BE2C (cell line): ENCODE results near the gene ERCC5.

Experiments used
- DNase-seq: peaks from one replicate; pipeline ENCODE4 v3.0.0-alpha.2; 2020
- H3K27me3 ChIP-seq: fragments of 250-450 bp; sonication (Bioruptor Pico); 2 replicates; pipeline ENCODE4 v1.5.1; 2020; ENCODE audit warnings: mild to moderate bottlenecking
- H3K36me3 ChIP-seq: fragments of 250-450 bp; sonication (Bioruptor Pico); 2 replicates; pipeline ENCODE4 v1.5.1; 2020; ENCODE audit warnings: mild to moderate bottlenecking
- H3K4me1 ChIP-seq: fragments of 250-450 bp; sonication (Bioruptor Pico); 2 replicates; pipeline ENCODE4 v1.5.1; 2020
- H3K4me3 ChIP-seq: 2 replicates; pipeline ENCODE4 v1.5.1; 2011; ENCODE audit warnings: low read depth, low read length
- H3K9me3 ChIP-seq: fragments of 250-450 bp; sonication (Bioruptor Pico); 2 replicates; pipeline ENCODE4 v1.5.1; 2020
- CTCF ChIP-seq: IDR thresholded peaks from 2 replicates; pipeline ENCODE4 v1.5.1; 2012; ENCODE audit warnings: mild to moderate bottlenecking, low read depth, low read length

Gene ERCC5

DNA sequence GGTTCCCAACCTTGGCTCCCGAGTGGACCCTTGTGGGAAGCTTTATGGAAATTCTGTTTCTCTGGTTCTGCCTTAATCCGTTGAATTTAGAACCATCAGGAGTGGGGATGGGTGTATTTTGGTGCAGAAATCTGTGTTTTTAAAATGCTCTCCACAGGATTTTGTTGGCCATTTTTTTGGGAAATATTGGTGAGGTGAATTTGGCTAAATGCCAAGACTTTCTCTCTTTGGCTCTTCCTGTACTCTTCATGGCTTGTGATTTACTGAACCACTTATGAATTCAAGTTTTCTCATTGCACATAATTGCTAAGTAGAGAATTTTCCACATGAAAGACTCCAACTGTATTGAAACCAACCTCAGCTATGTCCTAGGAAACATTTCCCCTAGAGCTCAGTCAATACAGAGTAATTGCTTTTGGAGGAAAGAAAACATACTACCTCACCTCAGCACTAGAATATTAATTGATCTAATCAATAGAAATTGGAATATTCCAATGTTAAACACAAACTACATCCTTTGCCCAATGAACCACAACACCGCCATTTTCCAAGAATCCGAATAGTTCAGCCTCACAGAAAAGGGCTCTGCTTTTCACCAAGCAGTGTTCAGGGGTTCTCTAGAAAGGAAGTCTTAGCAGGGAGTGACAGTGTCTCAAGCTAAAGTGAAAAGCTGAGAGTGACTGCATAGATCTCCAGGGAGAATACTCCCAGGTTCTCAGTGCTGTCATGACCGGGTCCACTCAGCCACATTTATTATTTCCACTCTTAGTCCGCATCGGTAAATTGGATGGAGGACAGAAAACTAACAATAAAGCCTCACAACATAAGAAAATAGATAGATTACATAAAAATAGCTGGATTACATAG is 60.3 kb downstream of the ERCC5 start:
- Histone ChIP-seq H3K27me3 (peaks cover 13% of the 10 kb centered on the region), H3K9me3 (no peaks in the 10 kb centered on the region), H3K36me3 (no peaks in the 10 kb centered on the region), H3K4me1 (no peaks in the 10 kb centered on the region), H3K4me3 (no peak overlapping the region)
- TF ChIP-seq CTCF = no peak
- no peak for DNase-seq

- no peaks in the 10 kb centered on the region for H3K4me1 ChIP-seq
- no peak overlapping the region for H3K4me3 ChIP-seq
- no peaks in the 10 kb centered on the region for H3K9me3 ChIP-seq
- peaks cover 13% of the 10 kb centered on the region for H3K27me3 ChIP-seq
- no peaks in the 10 kb centered on the region for H3K36me3 ChIP-seq
- no peak for TF ChIP-seq CTCF
- no peak for DNase-seq
These were observed 61.4 kb downstream of the ERCC5 start for GRCh38 chr13:102907016-102907756.

DNA sequence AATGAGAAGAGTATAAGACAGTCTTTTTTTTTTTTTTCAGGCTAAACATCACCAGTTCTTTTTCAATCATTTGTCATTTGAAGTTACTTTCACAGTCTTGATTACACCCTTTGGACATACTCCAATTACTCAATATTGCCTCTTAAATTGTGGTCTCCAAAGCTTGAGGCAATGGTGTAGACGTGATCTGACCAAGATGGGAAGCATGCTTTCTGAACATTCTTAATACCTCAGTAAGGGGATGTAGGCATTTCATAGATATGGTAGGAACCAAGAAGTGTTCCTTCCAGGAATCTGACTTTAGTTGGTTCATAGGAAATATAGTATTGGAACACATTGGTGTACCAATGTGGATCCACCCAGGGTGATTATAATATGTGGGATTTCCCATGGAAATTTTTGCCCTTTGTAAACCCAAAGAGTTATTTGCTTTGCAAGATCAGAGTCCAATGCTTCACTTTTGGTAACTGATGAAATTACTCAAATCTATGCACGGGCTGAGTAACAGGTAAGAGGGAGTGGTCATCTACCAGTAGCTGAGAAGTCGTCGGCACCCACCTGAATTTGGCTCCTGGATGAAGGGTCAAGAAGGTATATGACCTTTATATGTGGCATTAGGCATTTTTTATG is 62.2 kb downstream of the ERCC5 start:
- H3K4me3 ChIP-seq = no peak overlapping the region
- no peak for DNase-seq
- H3K9me3 ChIP-seq = no peaks in the 10 kb centered on the region
- no peaks in the 10 kb centered on the region for H3K4me1 ChIP-seq
- no peak for TF ChIP-seq CTCF
- H3K27me3 ChIP-seq = peaks cover 6% of the 10 kb centered on the region
- no peaks in the 10 kb centered on the region for H3K36me3 ChIP-seq

DNA sequence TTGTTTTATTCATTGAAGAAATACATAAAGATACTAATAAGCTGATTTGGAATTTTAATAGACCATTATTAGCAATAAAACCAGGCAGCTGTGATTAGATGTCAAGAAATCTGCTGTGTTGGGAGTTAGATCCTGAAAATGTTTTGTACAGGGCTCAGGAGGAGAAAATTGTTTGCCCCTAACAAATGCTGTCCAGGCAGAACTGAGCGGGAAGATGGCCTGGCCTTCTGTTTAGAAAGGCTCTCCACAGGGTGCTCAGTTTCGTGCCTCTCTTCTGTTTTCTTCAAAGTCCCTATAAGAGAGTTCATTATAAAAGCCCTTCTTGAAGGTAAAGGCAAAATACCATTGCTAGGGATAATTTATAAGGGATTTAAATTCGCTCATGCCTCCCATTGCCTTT is 64.1 kb downstream of the ERCC5 start:
- no peak for DNase-seq
- Histone ChIP-seq H3K4me3 (no peak overlapping the region), H3K27me3 (peaks cover 3% of the 10 kb centered on the region; the same call in 1 of the 2 replicates)

GRCh38 chr13:102911336-102911735 is 65.5 kb downstream of the ERCC5 start:
- Histone ChIP-seq H3K36me3 (no peaks in the 10 kb centered on the region), H3K9me3 (no peaks in the 10 kb centered on the region), H3K4me1 (no peaks in the 10 kb centered on the region), H3K27me3 (peaks cover 3% of the 10 kb centered on the region; the same call in 1 of the 2 replicates), H3K4me3 (no peak overlapping the region)
- no peak for TF ChIP-seq CTCF
- no peak for DNase-seq

More for the DNA sequence above, 64.1 kb downstream of the ERCC5 start:
- Histone ChIP-seq H3K9me3 (no peaks in the 10 kb centered on the region), H3K4me1 (no peaks in the 10 kb centered on the region), H3K36me3 (no peaks in the 10 kb centered on the region)
- no peak for TF ChIP-seq CTCF
